OCI-M2 (cell line): ENCODE data around the gene PRDM2.

ENCODE experiments used
- DNase-seq: peaks from one replicate; lab custom pipeline; 2025; ENCODE audit not compliant: unreplicated experiment; lab: John Stamatoyannopoulos, UW

The PRDM2 gene

GRCh38 chr1:13830616-13831280 is 130.8 kb downstream of the PRDM2 start:
- no peak for DNase-seq

GRCh38 chr1:13832100-13832499 is 132.1 kb downstream of the PRDM2 start:
- DNase-seq = no peak

- no peak for DNase-seq
Observed at GRCh38 chr1:13832536-13832935, 132.5 kb downstream of the PRDM2 start.

- no peak for DNase-seq
Observed at GRCh38 chr1:13836136-13836535, 136.1 kb downstream of the PRDM2 start.

- DNase-seq = no peak
Observed at GRCh38 chr1:13836631-13837030, 136.6 kb downstream of the PRDM2 start.

GRCh38 chr1:13838236-13838635 is 138.2 kb downstream of the PRDM2 start:
- DNase-seq = no peak

- no peak for DNase-seq
Observed at GRCh38 chr1:13842497-13842896, 142.5 kb downstream of the PRDM2 start.

GRCh38 chr1:13851726-13852125 is 151.7 kb downstream of the PRDM2 start:
- DNase-seq = no peak

- no peak for DNase-seq
Observed at GRCh38 chr1:13855554-13855953, 155.6 kb downstream of the PRDM2 start.

- no peak for DNase-seq
Observed at GRCh38 chr1:13860031-13860430, 160.0 kb downstream of the PRDM2 start.

GRCh38 chr1:13864760-13865159 is 164.8 kb downstream of the PRDM2 start:
- no peak for DNase-seq

- no peak for DNase-seq
Observed at GRCh38 chr1:13865851-13866250, 165.9 kb downstream of the PRDM2 start.

GRCh38 chr1:13867603-13868002 is 167.6 kb downstream of the PRDM2 start:
- DNase-seq = no peak

- DNase-seq = no peak
Observed at GRCh38 chr1:13869172-13869797, 169.3 kb downstream of the PRDM2 start.

GRCh38 chr1:13871413-13871812 is 171.4 kb downstream of the PRDM2 start:
- DNase-seq = no peak

- DNase-seq = no peak
Observed at GRCh38 chr1:13871886-13872285, 171.9 kb downstream of the PRDM2 start.

- DNase-seq = no peak
Observed at GRCh38 chr1:13873032-13873431, 173.0 kb downstream of the PRDM2 start.
